ENCODE results near the gene TMEM127.

The TMEM127 gene

DNA sequence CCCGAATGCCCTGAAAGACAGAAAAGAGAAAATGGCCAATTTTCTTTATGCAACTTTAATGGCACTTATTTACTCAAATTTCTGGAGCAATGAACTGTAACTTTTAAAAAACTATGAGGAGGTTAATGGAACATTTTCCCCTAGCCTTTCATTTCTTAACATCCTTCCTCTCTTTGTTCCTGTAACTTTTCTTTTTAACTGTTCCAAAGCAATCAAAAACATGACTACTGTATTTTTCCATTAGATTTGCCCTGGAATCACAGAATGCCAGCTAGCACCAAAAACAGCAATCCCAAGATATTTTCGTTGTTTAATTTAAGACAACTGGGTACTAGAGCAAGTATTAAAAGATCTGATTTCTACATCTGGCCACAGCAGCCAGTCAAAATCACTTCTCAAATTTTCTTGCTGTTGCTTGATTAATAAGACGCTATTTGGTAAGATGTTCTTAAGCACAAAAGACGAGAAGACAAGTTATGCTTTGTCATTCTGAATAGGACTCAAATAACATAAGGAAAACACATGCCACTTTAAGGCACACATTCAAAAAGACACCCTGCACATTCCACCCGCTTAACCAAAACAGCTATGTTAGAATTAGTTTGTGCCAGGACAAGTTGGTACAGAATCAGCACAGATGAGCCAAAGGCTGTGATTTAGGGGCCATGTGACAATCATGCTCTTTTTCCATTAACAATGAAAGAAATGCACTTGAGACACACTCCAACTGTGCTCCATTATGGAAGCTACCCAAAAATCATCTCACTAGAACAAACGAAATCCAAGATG is 60.8 kb downstream of the TMEM127 start:
- DNase-seq (ENCODE audit: low read depth), result no peak

GRCh38 chr2:96203130-96204028 is 62.4 kb downstream of the TMEM127 start:
- no peak for DNase-seq (ENCODE audit: low read depth)

DNA sequence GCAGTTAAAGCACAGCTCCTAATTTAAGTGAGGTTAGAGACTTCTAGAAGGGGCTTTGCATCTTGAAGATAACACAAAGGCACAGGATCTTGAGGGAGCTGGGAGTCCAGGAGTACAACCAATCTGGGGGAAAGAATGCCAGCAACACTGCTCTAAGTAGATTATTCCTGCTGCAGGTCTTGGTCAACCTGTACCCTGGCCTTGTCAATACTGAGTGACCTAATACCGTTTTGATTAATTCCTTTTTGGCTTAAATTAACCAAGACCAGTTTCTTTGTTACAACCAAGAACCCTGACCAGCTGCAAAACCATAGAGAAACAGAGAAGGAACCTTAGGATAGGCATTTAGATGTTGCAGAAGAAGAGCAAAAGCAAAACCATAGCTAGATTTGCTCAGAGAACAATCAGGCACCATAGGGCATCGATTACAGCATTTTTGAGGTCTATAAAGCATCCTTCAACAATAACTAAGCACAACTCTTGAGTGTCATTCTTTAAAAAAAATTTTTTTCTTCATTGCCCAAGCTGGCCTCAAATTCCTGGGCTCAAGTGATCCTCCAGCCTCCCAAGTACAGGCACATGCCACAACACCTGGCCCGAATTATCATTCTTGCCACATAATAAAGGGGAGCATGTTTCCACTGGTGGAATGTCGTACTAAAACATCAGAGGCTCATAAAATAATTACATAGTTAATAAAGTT is 63.5 kb downstream of the TMEM127 start:
- DNase-seq (ENCODE audit: low read depth), result no peak

DNA sequence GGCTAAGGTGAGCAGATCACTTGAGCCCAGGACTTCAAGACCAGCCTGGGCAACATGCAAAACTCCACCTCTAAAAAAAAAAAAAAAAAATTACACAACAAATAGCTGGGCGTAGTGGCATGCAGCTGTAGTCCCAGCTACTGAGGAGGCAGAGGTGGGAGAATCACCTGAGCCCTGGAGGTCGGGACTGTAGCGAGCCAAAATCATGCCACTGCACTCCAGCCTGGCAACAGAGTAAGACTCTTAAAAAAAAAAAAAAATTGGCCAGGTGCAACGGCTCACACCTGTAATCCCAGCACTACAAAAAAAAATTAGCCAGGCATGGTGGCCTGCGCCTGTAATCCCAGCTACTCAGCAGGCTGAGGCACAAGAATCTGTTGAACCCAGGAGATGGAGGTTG is 64.5 kb downstream of the TMEM127 start:
- no peak for DNase-seq (ENCODE audit: low read depth)

DNA sequence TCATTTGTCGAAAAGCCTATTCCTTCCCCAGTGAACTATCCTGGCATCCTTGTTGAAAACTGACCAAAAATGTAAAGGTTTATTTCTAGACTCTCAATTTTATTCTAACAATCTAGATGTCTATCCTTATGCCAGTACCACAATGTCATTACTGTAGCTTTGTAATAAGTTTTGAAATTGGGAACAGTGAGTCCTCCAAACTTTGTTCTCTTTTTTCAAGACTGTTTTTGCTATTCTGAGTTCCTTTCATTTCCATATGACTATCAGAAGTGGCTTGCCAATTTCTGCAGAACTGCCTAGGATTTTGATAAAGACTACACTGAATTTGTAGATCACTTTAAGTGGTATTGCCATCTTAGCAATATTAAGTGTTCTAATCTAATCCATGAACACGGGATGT is 66.9 kb downstream of the TMEM127 start:
- no peak for DNase-seq (ENCODE audit: low read depth)

All from activated T-helper 9 cell treated with anti-CD3 and anti-CD28 coated beads, Interleukin-2, amount 50 U/mL, for 16 hours (primary cell).